NT2/D1 (cell line): Measurements from ENCODE around the gene PRKN.

Experiments used
- SUZ12 ChIP-seq: IDR thresholded peaks from 2 replicates; pipeline ENCODE4 v1.6.1; 2011; ENCODE audit not compliant: insufficient read length, insufficient read depth; ENCODE audit errors: extremely low read depth
- YY1 ChIP-seq: IDR thresholded peaks from 2 replicates; pipeline ENCODE4 v1.6.1; 2011; ENCODE audit not compliant: insufficient read length, insufficient read depth

DNA sequence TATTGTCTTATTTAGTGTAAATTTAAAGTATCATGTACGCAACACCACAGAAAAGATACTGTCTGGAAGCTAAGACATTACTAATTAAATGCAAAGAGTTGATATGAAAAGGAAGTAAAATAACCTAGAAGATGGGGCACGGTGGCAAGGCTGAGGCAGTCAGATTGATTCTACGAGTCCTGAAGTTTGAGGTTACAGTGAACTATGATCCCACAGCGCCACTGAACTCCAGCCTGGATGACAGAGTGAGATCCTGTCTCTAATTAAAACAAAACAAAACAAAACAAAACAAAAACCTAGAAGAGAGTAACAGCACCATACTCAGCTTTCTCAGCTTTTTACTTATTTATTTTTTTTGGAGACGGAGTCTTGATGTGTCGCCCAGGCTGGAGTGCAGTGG lies 199.0 kb downstream of the PRKN start:
- TF ChIP-seq SUZ12, result no peak
- no peak for TF ChIP-seq YY1
